GM12892 (cell line): ENCODE measurements around the gene SPRTN.

Experiments
- POLR2A ChIP-seq: IDR thresholded peaks from 2 replicates; pipeline ENCODE4 v1.6.1; 2011; ENCODE audit warnings: low read depth, low read length, control low read depth
- POLR2AphosphoS5 ChIP-seq: IDR thresholded peaks from 2 replicates; pipeline ENCODE4 v1.6.1; 2011; ENCODE audit warnings: low read depth, low read length, control low read depth
- TAF1 ChIP-seq: IDR thresholded peaks from 2 replicates; pipeline ENCODE4 v1.6.1; 2011; ENCODE audit warnings: low read depth, mild to moderate bottlenecking, control low read depth, low read length, borderline replicate concordance

GRCh38 chr1:231295938-231296337 lies 42.2 kb upstream of the SPRTN start:
- TF ChIP-seq POLR2AphosphoS5: no peak
- TF ChIP-seq POLR2A: no peak
- TF ChIP-seq TAF1: no peak
